ENCODE data around the gene CREBRF.
"Not testable (repeated sequence)": the region's sequence is repeated elsewhere in the genome, so short reads cannot be mapped to it uniquely, and the experiment has no call there.

CREBRF gene

GRCh38 chr5:173035904-173036707 is 20.0 kb upstream of the CREBRF start:
- DNase-seq, result no peak

- no peak for DNase-seq
Measured at GRCh38 chr5:173039188-173039587, 17.0 kb upstream of the CREBRF start.

- DNase-seq, result no peak
Measured at GRCh38 chr5:173039964-173040363, 16.2 kb upstream of the CREBRF start.

- DNase-seq, result no peak
Measured at GRCh38 chr5:173041881-173042762, 14.0 kb upstream of the CREBRF start.

- no peak for DNase-seq
Measured at GRCh38 chr5:173042763-173043107, 13.4 kb upstream of the CREBRF start.

GRCh38 chr5:173045474-173045873 is 10.7 kb upstream of the CREBRF start:
- DNase-seq, result no peak

- not testable (repeated sequence) for DNase-seq
Measured at GRCh38 chr5:173047096-173047837, 8.9 kb upstream of the CREBRF start.

GRCh38 chr5:173047838-173048105 is 8.4 kb upstream of the CREBRF start:
- DNase-seq, result no peak

GRCh38 chr5:173050791-173051190 is 5.4 kb upstream of the CREBRF start:
- DNase-seq, result no peak

- no peak for DNase-seq
Measured at GRCh38 chr5:173051746-173052145, 4.4 kb upstream of the CREBRF start.

- DNase-seq, result no peak
Measured at GRCh38 chr5:173053041-173053440, 3.1 kb upstream of the CREBRF start.

GRCh38 chr5:173055042-173055721 is 970 bp upstream of the CREBRF start:
- DNase-seq, result no peak

GRCh38 chr5:173055722-173055982 is 500 bp upstream of the CREBRF start:
- DNase-seq, result no peak

GRCh38 chr5:173056783-173057061 is 570 bp downstream of the CREBRF start:
- no peak for DNase-seq

GRCh38 chr5:173057062-173057924 is 1.1 kb downstream of the CREBRF start:
- peak; percentile 100 for DNase-seq

- DNase-seq, result no peak
Measured at GRCh38 chr5:173062141-173062540, 6.0 kb downstream of the CREBRF start.

GRCh38 chr5:173065155-173065554 is 9.0 kb downstream of the CREBRF start:
- DNase-seq, result no peak

GRCh38 chr5:173069671-173070070 is 13.5 kb downstream of the CREBRF start:
- DNase-seq, result peak; percentile 58

- no peak for DNase-seq
Measured at GRCh38 chr5:173075137-173075843, 19.1 kb downstream of the CREBRF start.

GRCh38 chr5:173075970-173076369 is 19.8 kb downstream of the CREBRF start:
- no peak for DNase-seq

GRCh38 chr5:173076471-173076870 is 20.3 kb downstream of the CREBRF start:
- DNase-seq, result not testable (repeated sequence)

GRCh38 chr5:173078878-173079277 is 22.7 kb downstream of the CREBRF start:
- DNase-seq, result no peak
